Measurements from ENCODE around the gene PIGN. TPM values are rescaled to one million over a fixed set of nuclear protein-coding genes. Genes with fewer than 3 reads are reported as not detected.

The PIGN gene
- polyA plus RNA-seq, 3 donors = 4.1 to 14.7 (median 14.6) TPM

- no peaks in the 10 kb centered on the region for H3K9me3 ChIP-seq (replicated peaks in 1 of 2; ENCODE audit: control insufficient read depth in 1 of 2, insufficient read depth in 1 of 2, low read length in 2 of 2)
- no peak for TF ChIP-seq CTCF (IDR thresholded peaks at IDR 0.05)
- no peak overlapping the region for H3K9ac ChIP-seq (ENCODE audit: insufficient read depth, low read length, poor library complexity, severe bottlenecking)
- no peak for DNase-seq
- Mint-ChIP-seq H3K4me3 (no peak overlapping the region), H3K27me3 (ENCODE audit: low read depth in 3 of 3) (no peaks in the 10 kb centered on the region), H3K4me1 (peaks cover 19% of the 10 kb centered on the region), H3K9me3 (peaks cover 0 to 2% (median 0%) of the 10 kb centered on the region in 7 donors), H3K36me3 (peaks cover 7 to 15% of the 10 kb centered on the region in 2 donors), H3K27ac (no peak overlapping the region)
- intact Hi-C loops (cut with micrococcal nuclease) = no loop called here
- H3K4me1 ChIP-seq (ENCODE audit: control insufficient read depth in 1 of 2, insufficient read depth in 2 of 2, low read length in 2 of 2) = peaks cover 10 to 19% of the 10 kb centered on the region in 2 donors
- H3K79me2 ChIP-seq (ENCODE audit: insufficient read depth, low read length) = no peaks in the 10 kb centered on the region
- H3K27me3 ChIP-seq (ENCODE audit: control insufficient read depth in 2 of 2, insufficient read depth in 2 of 2, low read length in 2 of 2) = no peaks in the 10 kb centered on the region
- no peaks in the 10 kb centered on the region for H4K20me1 ChIP-seq (ENCODE audit: insufficient read depth, low read length)
- no peak overlapping the region for H2AFZ ChIP-seq (ENCODE audit: insufficient read depth, low read depth, low read length, poor library complexity, severe bottlenecking)
- no peak overlapping the region for H3K27ac ChIP-seq (ENCODE audit: low read depth in 1 of 2, low read length in 2 of 2)
- no peak overlapping the region for H3K4me2 ChIP-seq (replicated peaks; ENCODE audit: extremely low read depth, low read length, poor library complexity, severe bottlenecking)
- peaks cover 0 to 2% of the 10 kb centered on the region in 2 donors for H3K36me3 ChIP-seq (replicated peaks in 1 of 2; ENCODE audit: control insufficient read depth in 1 of 2, insufficient read depth in 2 of 2, low read length in 2 of 2)
- no CpG with 5 or more reads among the region's 2 CpGs for WGBS (ENCODE audit: insufficient coverage)
- no peak overlapping the region for H3K4me3 ChIP-seq (replicated peaks in 1 of 3; ENCODE audit: low read depth in 2 of 3, low read length in 3 of 3)
Observed at GRCh38 chr18:62070302-62070701, 116.6 kb downstream of the PIGN start.

GRCh38 chr18:62069556-62069955, 117.3 kb downstream of the PIGN start:
- Histone ChIP-seq H3K4me2 (replicated peaks; ENCODE audit: extremely low read depth, low read length, poor library complexity, severe bottlenecking) (no peak overlapping the region), H3K9ac (ENCODE audit: insufficient read depth, low read length, poor library complexity, severe bottlenecking) (no peak overlapping the region), H2AFZ (ENCODE audit: insufficient read depth, low read depth, low read length, poor library complexity, severe bottlenecking) (no peak overlapping the region), H3K4me1 (ENCODE audit: control insufficient read depth in 1 of 2, insufficient read depth in 2 of 2, low read length in 2 of 2) (peaks cover 10 to 19% of the 10 kb centered on the region in 2 donors), H4K20me1 (ENCODE audit: insufficient read depth, low read length) (no peaks in the 10 kb centered on the region), H3K27me3 (ENCODE audit: control insufficient read depth in 2 of 2, insufficient read depth in 2 of 2, low read length in 2 of 2) (no peaks in the 10 kb centered on the region), H3K27ac (ENCODE audit: low read depth in 1 of 2, low read length in 2 of 2) (no peak overlapping the region), H3K9me3 (replicated peaks in 1 of 2; ENCODE audit: control insufficient read depth in 1 of 2, insufficient read depth in 1 of 2, low read length in 2 of 2) (no peaks in the 10 kb centered on the region), H3K79me2 (ENCODE audit: insufficient read depth, low read length) (no peaks in the 10 kb centered on the region), H3K4me3 (replicated peaks in 1 of 3; ENCODE audit: low read depth in 2 of 3, low read length in 3 of 3) (no peak overlapping the region), H3K36me3 (replicated peaks in 1 of 2; ENCODE audit: control insufficient read depth in 1 of 2, insufficient read depth in 2 of 2, low read length in 2 of 2) (peaks cover 0 to 2% of the 10 kb centered on the region in 2 donors)
- peaks cover 19% of the 10 kb centered on the region for H3K4me1 Mint-ChIP-seq
- peak; percentile 20 to 31 (median 22) for DNase-seq
- intact Hi-C loops (cut with micrococcal nuclease) = no loop called here
- peaks cover 0 to 2% (median 0%) of the 10 kb centered on the region in 7 donors for H3K9me3 Mint-ChIP-seq
- no peak overlapping the region for H3K27ac Mint-ChIP-seq
- H3K4me3 Mint-ChIP-seq = no peak overlapping the region
- no peak for TF ChIP-seq CTCF (IDR thresholded peaks at IDR 0.05)
- peaks cover 7 to 12% of the 10 kb centered on the region in 2 donors for H3K36me3 Mint-ChIP-seq
- no peaks in the 10 kb centered on the region for H3K27me3 Mint-ChIP-seq (ENCODE audit: low read depth in 3 of 3)
- no CpG with 5 or more reads among the region's 2 CpGs for WGBS (ENCODE audit: insufficient coverage)

Measured in CD14-positive monocyte (primary cell).